ENCODE data around the gene TTC3.

DNA sequence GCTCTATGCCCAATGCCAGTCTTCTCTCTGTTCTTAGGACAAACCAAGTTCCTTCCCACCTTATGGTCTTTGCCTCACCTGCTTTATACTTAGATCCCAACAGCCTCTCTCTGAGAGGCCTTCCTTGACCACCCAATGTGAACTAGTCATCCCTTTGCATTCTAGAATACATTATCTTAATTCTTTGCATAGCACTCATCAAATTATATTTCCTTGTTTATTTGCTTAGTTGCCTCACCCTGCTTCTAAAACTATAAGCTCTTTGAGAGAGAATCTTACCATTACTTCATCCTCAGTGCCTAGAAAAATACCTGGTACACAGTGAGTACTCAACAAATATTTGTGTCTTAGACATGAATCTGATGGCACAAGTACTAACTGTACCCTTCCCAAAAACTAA lies 8.2 kb upstream of the TTC3 start:
- TF ChIP-seq, protein P1, sequence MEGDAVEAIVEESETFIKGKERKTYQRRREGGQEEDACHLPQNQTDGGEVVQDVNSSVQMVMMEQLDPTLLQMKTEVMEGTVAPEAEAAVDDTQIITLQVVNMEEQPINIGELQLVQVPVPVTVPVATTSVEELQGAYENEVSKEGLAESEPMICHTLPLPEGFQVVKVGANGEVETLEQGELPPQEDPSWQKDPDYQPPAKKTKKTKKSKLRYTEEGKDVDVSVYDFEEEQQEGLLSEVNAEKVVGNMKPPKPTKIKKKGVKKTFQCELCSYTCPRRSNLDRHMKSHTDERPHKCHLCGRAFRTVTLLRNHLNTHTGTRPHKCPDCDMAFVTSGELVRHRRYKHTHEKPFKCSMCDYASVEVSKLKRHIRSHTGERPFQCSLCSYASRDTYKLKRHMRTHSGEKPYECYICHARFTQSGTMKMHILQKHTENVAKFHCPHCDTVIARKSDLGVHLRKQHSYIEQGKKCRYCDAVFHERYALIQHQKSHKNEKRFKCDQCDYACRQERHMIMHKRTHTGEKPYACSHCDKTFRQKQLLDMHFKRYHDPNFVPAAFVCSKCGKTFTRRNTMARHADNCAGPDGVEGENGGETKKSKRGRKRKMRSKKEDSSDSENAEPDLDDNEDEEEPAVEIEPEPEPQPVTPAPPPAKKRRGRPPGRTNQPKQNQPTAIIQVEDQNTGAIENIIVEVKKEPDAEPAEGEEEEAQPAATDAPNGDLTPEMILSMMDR (IDR thresholded peaks at IDR 0.05; ENCODE audit: borderline replicate concordance, extremely low read depth, low read length, poor library complexity, severe bottlenecking), result no peak
- no peak for TF ChIP-seq EZH2 (IDR thresholded peaks at IDR 0.05; ENCODE audit: borderline replicate concordance, low read depth, low read length, severe bottlenecking)

All from DND-41 (cell line).